Activated T-cell treated with anti-CD3 and anti-CD28 coated beads, Interleukin-2, amount 50 U/mL, for 24 hours (primary cell): Measurements from ENCODE around the gene RNF114.
"Not testable (repeated sequence)": the region's sequence is repeated elsewhere in the genome, so short reads cannot be mapped to it uniquely, and the experiment has no call there.

Experiments used
- DNase-seq: peaks from one replicate; pipeline ENCODE4 v3.0.0-alpha.2; 2020
- H3K27ac Mint-ChIP-seq: 2 replicates; pipeline ENCODE4 v1.8.0; 2020; ENCODE audit warnings: mild to moderate bottlenecking, mixed read lengths
- H3K27me3 Mint-ChIP-seq: 2 replicates; pipeline ENCODE4 v1.8.0; 2020; ENCODE audit warnings: mixed read lengths
- H3K36me3 Mint-ChIP-seq: 2 replicates; pipeline ENCODE4 v1.8.0; 2020; ENCODE audit warnings: low read depth, mixed read lengths
- H3K4me1 Mint-ChIP-seq: 2 replicates; pipeline ENCODE4 v1.8.0; 2020; ENCODE audit warnings: low read depth, mixed read lengths
- H3K4me3 Mint-ChIP-seq: 2 replicates; pipeline ENCODE4 v1.8.0; 2020; ENCODE audit warnings: mild to moderate bottlenecking, moderate library complexity, mixed read lengths
- H3K9me3 Mint-ChIP-seq: 2 replicates; pipeline ENCODE4 v1.8.0; 2020; ENCODE audit warnings: mixed read lengths

RNF114 gene

GRCh38 chr20:49990271-49990720, 54.1 kb downstream of the RNF114 start:
- H3K27ac Mint-ChIP-seq: no peak overlapping the region
- no peaks in the 10 kb centered on the region for H3K4me1 Mint-ChIP-seq
- no peaks in the 10 kb centered on the region for H3K36me3 Mint-ChIP-seq
- H3K4me3 Mint-ChIP-seq: no peak overlapping the region
- H3K9me3 Mint-ChIP-seq: no peaks in the 10 kb centered on the region
- no peak for DNase-seq
- no peaks in the 10 kb centered on the region for H3K27me3 Mint-ChIP-seq

DNA sequence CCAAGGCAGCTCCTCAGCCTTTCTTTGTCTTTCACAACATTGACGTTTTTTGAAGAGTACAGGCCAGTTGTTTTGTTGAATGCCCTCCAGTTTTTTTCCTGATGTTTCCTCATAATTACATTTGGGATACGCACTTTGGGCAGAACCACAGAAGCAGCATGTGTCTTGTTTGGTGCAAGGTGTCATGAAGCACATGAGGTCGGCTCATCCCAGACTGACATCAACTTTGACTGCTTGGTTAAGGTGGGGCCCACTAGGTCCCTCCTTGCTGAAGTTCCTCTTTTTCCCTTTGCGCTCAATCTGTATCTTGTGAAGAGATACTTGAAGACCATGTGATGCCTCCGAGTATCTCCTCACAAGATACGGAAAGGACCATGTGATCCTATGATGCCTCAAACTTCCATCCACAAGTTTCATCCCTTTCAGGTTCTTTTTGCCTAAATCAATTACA, 57.1 kb downstream of the RNF114 start:
- no peak overlapping the region for H3K4me3 Mint-ChIP-seq
- H3K9me3 Mint-ChIP-seq: no peaks in the 10 kb centered on the region
- H3K36me3 Mint-ChIP-seq: no peaks in the 10 kb centered on the region
- H3K27me3 Mint-ChIP-seq: peaks cover 4% of the 10 kb centered on the region
- H3K27ac Mint-ChIP-seq: no peak overlapping the region
- H3K4me1 Mint-ChIP-seq: no peaks in the 10 kb centered on the region
- DNase-seq: no peak

GRCh38 chr20:49995586-49995985, 59.4 kb downstream of the RNF114 start:
- Mint-ChIP-seq H3K4me3 (no peak overlapping the region), H3K27me3 (peaks cover 7% of the 10 kb centered on the region), H3K36me3 (no peaks in the 10 kb centered on the region), H3K4me1 (peaks cover 7% of the 10 kb centered on the region), H3K27ac (no peak overlapping the region), H3K9me3 (no peaks in the 10 kb centered on the region)
- DNase-seq: no peak

DNA sequence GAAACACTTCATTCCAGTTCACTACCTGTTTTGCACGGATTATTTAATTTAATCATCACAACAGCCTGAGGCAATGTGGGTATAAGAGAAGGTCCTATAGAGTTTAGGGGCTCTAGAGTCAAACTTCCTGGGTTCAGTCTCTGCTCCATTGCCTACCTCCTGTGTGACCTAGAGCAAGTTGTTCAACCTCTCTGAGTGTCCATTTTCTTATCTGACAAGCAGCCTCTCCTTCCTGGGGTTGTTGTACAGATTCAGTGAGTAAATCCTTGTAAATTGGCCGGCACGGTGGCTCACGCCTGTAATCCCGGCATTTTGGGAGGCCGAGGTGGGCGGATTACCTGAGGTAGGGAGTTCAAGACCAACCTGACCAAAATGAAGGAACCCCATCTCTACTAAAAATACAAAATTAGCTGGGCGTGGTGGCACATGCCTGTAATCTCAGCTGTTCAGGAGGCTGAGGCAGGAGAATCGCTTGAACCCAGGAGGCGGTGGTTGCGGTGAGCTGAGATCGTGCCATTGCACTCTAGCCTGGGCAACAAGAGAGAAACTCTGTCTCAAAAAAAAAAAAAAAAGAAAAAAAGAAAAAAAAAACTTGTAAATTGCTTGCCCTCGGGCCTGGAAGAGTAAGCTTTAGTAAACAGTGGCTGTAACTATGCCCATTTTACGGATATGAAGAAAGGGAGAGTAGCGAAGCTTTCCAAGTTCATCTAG, 62.4 kb downstream of the RNF114 start:
- not testable (repeated sequence) for H3K9me3 Mint-ChIP-seq, H3K27ac Mint-ChIP-seq, DNase-seq, H3K27me3 Mint-ChIP-seq, H3K4me3 Mint-ChIP-seq, H3K36me3 Mint-ChIP-seq
- H3K4me1 Mint-ChIP-seq: peaks cover 17% of the 10 kb centered on the region

DNA sequence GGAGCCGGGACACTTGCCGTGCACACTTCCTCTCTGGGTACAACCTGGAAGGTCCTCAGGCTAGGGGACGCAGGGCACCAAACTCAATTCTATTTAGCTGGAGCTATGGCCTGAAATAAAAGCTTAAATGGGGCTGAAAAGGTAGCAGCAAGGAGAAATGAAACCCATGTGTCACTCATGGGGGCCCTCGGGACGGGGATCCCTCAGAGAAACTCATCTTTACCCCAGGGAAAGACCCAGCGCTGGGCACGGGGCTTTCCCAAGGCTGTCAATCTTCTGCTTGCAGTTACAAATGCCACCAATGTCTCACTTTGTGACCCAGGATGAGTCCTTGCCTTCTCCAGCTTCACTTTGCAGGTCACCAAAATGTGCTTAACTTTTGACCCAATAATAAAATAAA, 63.1 kb downstream of the RNF114 start:
- peaks cover 9% of the 10 kb centered on the region for H3K27me3 Mint-ChIP-seq
- H3K36me3 Mint-ChIP-seq: no peaks in the 10 kb centered on the region
- no peaks in the 10 kb centered on the region for H3K9me3 Mint-ChIP-seq
- no peak overlapping the region for H3K27ac Mint-ChIP-seq
- H3K4me3 Mint-ChIP-seq: no peak overlapping the region
- no peak for DNase-seq
- peaks cover 17% of the 10 kb centered on the region for H3K4me1 Mint-ChIP-seq

- not testable (repeated sequence) for DNase-seq, H3K9me3 Mint-ChIP-seq, H3K27ac Mint-ChIP-seq, H3K36me3 Mint-ChIP-seq, H3K4me3 Mint-ChIP-seq
- Mint-ChIP-seq H3K27me3 (peaks cover 13% of the 10 kb centered on the region), H3K4me1 (peaks cover 22% of the 10 kb centered on the region)
Measured at GRCh38 chr20:50000548-50001222, 64.5 kb downstream of the RNF114 start.

GRCh38 chr20:50001784-50002311, 65.7 kb downstream of the RNF114 start:
- H3K27ac Mint-ChIP-seq: no peak overlapping the region
- DNase-seq: no peak
- no peaks in the 10 kb centered on the region for H3K36me3 Mint-ChIP-seq
- no peaks in the 10 kb centered on the region for H3K9me3 Mint-ChIP-seq
- H3K27me3 Mint-ChIP-seq: peaks cover 13% of the 10 kb centered on the region
- H3K4me1 Mint-ChIP-seq: peaks cover 23% of the 10 kb centered on the region
- no peak overlapping the region for H3K4me3 Mint-ChIP-seq

DNA sequence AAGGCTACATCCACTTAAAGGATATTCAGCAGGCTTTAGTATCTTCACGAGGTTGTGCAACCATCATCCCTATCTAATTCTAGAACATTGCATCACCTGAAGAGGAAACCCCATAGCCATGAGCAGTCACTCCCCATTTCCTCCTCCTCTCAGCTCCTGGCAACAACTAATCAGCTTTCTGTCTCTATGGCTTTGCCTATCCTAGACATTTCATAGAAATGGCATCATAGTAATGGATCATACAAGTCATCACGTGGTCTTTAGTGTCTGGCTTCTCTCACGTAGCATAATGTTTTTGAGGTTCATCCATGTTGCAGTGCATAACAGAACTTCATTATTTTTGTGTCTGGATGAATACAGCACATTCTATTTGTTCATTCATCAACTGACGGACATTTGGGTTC, 67.1 kb downstream of the RNF114 start:
- no peaks in the 10 kb centered on the region for H3K9me3 Mint-ChIP-seq
- H3K4me3 Mint-ChIP-seq: no peak overlapping the region
- H3K4me1 Mint-ChIP-seq: peaks cover 23% of the 10 kb centered on the region
- H3K27me3 Mint-ChIP-seq: peaks cover 14% of the 10 kb centered on the region
- H3K27ac Mint-ChIP-seq: no peak overlapping the region
- H3K36me3 Mint-ChIP-seq: no peaks in the 10 kb centered on the region
- DNase-seq: no peak
